HG03280 (cell line): ENCODE data around the gene OR7C2.

Source experiments
- ATAC-seq: cut with Tn5 transposase; IDR thresholded peaks from one replicate; pipeline ENCODE4 v1.9.1; 2021; ENCODE audit warnings: mild to moderate bottlenecking, moderate library complexity; ENCODE audit not compliant: unreplicated experiment

OR7C2 gene

DNA sequence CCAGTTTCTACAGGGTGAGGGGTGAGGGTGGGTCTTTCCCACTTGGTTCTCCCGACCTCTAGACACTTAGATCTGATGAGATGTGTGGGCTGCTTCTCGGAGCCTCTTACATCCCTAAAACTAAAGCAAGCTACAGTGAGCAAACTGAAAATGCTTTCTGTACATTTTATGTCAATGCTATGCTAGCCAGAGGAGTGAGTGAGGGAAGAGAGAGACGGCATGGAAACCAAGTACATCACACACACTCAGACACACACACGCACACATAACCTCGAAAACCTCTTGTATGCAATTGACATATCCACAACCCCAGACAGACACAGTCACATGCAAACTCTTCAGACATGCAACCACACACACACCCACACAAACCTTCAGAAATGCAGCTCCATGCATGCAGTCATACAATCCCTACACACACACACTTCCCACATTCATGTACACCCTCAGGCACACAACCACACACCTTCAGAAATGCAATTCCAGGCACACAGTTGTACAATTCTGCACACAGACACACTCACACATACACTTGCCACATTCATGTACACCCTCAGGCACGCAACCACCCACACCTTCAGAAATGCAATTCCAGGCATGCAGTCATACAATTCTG is 37.0 kb downstream of the OR7C2 start:
- no peak for ATAC-seq

DNA sequence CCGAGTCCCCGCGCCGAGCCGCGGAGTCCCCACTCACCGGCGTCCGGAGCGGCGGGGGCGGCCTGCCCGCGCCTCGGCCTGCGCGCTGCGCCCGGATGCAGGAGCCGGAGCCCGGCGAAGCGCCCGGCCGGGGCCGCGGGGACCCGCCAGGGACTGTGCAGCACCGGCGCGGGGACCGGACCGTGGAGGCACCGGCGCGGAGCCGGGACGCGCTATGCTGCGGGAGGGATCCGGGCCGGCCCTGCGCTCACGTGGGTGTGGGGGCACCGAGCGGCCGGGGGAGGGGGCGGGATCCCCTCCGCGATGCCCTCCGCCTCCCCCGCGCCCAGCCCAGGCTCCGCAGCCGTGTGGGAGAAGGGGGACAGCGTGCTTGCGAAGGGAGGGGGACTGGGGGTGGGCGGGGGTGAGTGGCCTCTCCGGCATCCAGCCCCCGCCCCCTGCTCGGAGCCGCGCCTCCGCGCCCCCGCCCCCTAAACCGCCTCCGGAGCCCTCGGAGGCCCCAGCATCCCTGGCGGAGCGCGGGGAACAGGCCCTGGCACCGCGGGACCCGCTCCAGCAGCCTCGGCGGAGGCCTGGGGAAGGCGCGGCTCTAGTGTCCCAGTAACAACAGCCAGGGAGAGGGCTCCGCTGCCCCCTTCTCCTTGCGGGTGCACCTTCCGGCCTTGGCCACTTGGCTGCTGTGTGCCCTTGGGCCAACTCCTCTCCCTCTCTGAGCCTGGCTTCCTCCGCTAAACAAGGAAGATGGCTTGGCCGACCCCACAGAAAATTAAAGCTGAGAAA is 38.4 kb downstream of the OR7C2 start, which contains the start of gene SLC1A6:
Gene SLC1A6 (minus strand): TSS at position 389 of the 780 bp plus-strand sequence. CDS start 6,954 bp downstream, outside the sequence.
- ATAC-seq = no peak

DNA sequence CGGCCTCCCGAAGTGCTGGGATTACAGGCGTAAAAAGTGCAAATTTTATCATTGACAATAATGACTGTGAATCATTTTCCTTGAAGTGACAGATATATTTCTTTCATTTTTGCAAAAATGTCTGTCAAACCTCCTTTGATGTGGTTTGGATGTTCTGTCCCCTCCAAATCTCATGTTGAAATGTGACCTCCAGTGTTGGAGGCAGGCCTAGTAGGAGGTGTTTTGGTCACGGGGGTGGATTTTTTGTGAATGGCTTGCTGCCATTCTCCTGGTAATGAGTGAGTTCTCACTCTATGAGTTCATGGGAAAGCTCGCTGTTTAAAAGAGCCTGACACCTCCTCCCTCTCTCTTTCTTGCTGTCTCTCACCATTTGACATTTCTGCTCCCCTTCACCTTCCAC is 43.8 kb downstream of the OR7C2 start:
- no peak for ATAC-seq
